Measurements from ENCODE around the gene DCUN1D1. TPM values are rescaled to one million over a fixed set of nuclear protein-coding genes. Genes with fewer than 3 reads are reported as not detected.

DCUN1D1 gene
- total RNA-seq, 1 donor from 2014 or later: 34.0 TPM

DNA sequence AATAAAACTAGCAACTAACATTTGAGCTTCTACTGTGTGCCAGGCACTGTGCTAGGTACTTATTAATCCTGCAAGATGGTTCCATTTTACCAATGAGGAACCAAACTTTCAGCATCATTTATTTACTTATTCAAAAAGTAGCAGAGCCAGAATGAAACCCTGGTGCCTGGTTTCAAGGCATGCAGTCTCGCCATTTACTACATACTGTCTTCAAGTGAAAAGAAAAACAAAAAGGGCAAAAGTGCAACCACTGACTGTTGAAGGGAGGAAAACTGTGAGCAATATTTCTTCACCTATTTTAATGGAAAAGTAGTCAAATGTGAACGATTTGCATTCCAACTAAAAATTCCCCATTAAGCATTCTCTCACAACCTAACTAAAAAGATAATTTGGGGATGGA is 8.7 kb downstream of the DCUN1D1 start:
- DNase-seq: no peak

GRCh38 chr3:182970811-182971418 is 9.4 kb downstream of the DCUN1D1 start:
- no peak for DNase-seq

- DNase-seq: no peak
Measured at GRCh38 chr3:182969853-182970252, 10.5 kb downstream of the DCUN1D1 start.

- DNase-seq: peak; percentile 23
Measured at GRCh38 chr3:182969277-182969676, 11.1 kb downstream of the DCUN1D1 start.

DNA sequence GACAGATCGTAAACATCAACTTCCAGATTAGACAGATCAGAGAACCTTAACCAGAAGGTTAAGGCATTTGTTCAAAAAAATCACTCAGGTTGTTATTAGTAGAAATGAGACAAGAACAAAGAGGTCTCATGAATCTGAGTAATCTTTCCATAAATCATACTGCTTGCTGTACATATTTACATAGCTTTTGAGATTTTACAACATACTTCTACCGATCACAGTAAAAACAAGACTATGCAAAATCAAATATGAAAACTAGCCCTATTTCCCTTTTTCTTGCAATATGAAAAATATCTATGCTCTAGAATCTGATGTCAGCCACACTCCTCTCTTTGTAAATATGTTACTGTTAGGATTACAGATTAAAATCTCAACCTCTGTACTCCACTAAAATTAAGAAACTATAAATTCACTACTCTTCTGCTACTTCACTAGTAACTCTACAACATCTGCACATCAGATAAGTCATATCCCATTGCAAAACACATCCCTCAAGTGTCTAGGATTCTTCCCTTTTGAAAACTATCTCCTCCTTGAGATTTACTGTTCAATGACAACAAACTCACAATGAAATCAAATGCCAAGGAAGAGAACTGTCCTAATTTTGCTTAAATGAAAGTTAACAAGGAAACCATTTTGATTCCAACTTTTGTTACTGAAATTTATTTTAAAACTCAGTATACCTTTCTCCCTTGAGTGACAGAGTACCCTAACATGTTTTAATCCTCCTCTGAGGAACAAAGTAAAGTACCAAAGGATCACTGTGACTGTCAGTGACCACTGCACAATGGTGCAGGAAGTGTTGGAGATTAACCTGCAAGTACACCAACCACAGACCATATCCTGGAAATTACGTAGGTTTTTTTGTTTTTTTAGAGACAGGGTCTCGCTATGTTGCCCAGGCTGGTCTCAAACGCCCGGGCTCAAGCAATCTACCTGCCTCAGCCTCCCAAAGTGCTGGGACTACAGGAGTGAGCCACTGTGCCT is 12.8 kb downstream of the DCUN1D1 start:
- DNase-seq: peak; percentile 15

DNA sequence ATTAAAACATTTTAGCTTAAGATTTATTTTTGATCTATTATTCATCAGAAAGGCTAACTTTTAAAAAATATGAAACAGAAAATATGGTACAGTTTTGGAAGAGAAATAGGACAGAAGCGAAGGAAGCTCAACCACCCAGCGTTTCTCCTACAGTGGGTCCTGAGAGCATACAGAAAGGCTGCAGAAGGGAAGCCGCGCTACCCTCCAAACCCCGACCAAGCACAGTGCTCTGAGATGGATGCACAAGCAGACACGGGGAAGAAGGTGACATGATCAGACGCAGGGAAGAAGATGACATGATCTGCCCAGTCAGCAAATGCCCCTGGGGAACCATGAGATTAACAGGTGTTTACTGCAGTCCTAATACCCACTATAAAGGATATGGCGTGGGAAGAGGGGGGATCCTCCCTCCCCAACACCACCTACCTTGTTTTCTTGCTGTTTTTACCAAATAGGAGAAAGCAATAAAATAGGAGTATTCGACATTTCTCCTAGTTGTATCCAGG is 14.4 kb downstream of the DCUN1D1 start:
- DNase-seq: no peak

DNA sequence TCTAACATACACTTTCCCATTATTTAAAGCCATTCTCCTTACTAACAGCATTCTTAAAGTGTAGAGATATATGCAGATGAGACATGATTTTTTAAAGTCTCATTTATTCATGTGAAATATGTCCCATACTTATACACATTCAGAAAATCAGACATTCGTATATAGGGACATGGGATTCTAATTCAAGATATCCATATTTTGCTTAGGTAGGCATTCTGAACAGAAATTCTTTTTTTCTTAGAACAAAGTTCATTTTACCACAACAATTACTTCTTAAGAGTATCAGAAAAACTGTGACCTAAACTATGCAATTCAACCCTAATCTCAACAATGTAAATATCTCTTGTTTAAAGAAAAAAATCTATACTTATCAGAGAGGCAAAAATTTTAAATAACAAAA is 16.2 kb downstream of the DCUN1D1 start:
- no peak for DNase-seq

- no peak for DNase-seq
Measured at GRCh38 chr3:182962166-182962565, 18.2 kb downstream of the DCUN1D1 start.

DNA sequence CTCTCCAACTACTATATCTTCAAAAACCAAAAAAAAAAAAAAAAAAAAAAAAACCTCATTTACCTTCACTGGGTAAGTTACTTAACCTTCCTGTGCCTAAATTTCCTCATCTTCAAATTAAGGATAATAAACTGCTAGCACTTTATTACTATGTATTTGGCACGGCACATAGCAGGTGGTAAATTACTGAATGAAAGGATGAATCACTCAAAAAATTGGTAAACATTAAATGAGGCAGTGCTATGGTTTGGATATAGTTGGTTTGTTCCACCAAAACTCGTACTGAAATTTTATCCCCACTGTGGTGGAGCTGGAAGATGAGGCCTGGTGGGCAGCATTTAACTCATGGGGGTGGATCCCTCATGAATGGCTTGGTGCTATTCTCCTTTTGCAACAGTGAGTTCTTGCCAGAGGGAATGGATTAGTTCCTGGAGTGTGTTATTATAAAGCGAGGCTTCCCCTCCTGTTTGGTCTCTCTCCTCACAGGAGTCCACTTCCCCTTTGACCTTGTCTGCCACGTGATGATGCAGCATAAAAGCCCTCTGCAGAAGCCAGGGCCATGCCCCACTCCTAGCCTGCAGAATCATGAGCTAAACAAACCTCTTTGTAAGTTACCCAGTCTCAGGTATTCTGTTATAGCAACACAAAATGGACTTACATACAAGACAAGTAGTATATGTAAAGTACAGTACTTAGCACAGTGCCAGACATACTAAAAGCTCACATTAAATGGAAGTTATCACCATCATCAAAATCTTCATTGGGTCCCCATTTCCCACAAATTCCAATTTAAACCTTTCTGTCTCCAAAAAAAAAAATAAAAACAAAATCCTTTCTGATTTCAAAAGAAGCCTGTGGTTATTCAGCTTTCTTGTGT is 20.6 kb downstream of the DCUN1D1 start:
- DNase-seq: no peak

DNA sequence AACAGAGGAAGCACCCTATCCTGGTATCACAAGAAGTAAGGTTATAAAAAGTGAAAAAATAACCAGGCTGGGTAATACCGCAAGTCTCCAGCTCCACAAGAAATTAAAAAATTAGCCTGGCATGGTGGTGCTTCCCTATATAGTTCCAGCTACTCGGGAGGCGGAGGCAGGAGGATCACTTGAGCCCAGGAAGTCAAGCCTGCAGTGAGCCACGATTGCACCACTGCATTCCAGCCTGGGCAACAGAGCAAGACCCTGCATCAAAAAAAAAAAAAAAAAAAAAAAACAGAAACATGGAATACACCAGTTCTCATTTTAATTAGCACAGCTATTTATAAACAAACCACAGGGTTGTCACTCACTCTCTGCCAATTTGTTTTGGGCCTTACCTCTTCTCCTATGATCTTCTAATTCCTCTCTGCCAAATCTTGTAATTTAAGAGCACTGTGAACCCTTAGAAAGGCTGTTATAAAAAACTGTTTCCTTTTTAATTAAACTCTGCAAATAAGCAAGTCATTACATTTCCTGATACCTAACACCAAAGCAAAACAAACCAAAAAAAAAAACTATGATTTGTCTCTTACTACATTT is 22.6 kb downstream of the DCUN1D1 start:
- DNase-seq: no peak

DNA sequence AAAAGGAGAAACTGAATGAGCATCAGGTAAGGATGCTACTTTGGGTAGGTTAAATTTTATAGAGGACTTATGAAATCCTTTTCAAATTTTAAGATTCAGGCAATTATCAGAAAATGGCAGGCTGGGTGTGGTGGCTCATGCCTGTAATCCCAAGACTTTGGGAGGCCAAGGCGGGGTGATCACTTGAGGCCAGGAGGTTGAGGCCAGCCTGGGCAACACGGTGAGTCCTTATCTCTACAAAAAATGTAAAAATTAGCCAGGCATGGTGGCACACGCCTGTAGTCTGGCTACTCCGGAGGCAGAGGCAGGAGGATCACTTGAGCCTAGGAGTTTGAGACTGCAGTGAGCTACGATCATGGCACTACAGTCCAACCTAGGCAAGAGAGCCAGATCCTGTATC is 23.1 kb downstream of the DCUN1D1 start:
- no peak for DNase-seq

DNA sequence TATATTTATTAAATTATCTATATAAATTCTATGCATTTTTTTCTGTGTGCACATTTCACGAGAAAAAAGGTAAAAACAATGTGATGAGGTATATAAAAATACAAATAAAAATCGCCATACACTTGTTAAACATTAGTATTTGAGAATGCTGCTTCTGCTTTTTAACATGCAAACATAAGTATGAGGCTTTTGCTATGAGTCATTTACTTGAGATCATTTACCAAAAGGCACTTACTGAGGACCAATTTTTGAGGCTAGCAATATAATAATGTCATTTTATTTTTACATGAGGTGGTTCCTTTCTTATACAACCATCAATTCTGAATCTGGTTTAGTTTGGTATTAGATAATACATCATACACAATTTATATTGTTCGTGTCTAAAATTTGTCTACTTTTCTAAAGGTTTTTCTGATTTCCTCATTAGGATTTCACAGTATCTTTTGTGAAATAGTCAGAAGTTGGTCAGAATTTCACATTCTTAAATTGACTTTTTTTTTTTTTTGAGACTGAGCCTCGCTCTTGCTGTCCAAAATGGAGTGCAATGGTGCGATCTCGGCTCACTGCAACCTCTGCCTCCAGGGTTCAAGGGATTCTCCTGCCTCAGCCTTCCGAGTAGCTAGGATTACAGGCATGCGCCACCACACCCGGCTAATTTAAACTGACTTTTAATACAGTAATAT is 25.6 kb downstream of the DCUN1D1 start:
- no peak for DNase-seq

DNA sequence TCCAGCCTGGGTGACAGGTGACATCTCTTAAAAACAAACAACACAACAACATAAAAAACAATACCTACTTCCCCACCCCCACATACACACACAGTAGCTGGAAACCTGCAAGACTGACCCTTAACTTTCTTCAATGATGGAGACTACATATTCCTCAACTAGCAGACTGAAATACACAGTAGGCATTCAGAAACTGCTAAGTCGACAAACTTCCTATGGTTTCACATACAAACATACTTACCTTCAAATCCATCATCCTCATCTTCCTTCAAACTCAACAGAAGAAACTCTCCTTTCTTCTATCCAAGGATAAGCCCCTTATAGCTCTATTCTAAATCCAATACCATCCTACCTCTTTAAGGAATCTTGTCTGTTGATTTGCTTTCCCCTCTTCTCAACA is 30.6 kb downstream of the DCUN1D1 start:
- DNase-seq: no peak

DNA sequence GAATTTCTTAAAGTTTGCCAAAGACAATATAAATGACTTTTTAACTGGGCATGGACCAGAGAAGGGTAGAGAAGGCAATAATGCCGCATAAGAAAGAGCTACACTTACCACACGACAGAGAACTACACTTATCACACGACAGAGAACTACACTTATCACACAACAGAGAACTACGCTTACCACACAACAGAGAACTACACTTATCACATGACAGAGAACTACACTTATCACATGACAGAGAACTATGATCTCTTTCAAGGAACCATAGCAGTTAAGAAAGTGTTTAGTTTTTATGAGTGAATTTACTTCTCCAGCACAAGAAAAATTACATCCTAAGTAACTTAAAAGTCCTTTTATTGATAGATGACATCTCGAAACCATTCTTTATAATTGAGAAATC is 32.0 kb downstream of the DCUN1D1 start:
- DNase-seq: no peak

DNA sequence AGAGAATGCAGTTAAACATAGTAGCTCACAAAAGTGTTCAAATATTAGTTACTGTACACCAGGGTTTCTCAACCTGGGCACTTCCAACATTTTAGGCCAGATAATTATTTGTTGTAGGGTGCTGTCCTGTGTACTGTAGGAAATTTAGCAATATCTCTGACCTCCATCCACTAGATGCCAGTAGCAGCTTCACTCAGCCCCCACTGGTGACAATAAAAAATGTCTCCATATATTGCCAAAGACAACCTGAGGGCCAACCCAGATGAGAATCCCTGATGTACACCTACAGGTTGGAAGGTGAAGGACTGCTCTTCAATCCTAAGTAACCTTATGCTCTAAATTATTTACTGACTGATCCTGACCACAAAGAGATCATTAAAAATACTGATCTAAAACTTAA is 32.5 kb downstream of the DCUN1D1 start:
- DNase-seq: no peak

GRCh38 chr3:182941719-182942118 is 38.6 kb downstream of the DCUN1D1 start:
- no peak for DNase-seq

- DNase-seq: no peak
Measured at GRCh38 chr3:182940266-182940808, 40.0 kb downstream of the DCUN1D1 start.

DNA sequence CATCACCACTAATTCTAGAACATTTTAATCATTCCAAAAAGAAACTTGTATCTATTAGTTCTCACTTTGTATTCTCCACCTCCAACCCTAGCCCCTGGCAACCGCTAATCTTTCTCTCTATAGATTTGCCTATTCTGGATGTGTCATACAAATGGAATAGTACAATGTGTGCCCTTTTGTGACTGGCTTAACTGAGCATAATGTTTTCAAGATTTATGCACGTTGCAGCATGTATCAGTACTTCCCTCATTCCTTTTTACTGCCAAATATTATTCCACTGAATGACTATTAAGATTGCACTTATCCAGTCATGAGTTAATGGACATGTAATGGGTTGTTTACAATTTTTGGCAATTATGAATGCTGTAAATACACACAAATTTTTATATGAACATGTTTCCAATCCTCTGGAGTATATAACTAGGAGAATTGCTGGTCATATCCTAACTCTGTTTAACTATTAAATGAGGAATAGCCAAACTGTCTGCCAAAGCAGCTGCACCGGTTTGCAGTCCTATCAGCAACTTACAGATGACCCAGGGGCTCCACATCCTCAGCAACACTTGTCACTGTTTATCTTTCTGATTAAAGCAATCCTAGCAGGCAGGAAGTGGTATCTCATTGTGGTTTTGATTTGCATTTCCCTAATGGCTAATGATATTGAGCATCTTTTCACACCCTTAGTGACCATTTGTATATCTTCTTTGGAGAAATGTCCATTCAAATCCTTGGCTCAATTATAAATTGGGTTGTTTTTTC is 42.9 kb downstream of the DCUN1D1 start:
- DNase-seq: no peak

- no peak for DNase-seq
Measured at GRCh38 chr3:182936918-182937285, 43.4 kb downstream of the DCUN1D1 start.

DNA sequence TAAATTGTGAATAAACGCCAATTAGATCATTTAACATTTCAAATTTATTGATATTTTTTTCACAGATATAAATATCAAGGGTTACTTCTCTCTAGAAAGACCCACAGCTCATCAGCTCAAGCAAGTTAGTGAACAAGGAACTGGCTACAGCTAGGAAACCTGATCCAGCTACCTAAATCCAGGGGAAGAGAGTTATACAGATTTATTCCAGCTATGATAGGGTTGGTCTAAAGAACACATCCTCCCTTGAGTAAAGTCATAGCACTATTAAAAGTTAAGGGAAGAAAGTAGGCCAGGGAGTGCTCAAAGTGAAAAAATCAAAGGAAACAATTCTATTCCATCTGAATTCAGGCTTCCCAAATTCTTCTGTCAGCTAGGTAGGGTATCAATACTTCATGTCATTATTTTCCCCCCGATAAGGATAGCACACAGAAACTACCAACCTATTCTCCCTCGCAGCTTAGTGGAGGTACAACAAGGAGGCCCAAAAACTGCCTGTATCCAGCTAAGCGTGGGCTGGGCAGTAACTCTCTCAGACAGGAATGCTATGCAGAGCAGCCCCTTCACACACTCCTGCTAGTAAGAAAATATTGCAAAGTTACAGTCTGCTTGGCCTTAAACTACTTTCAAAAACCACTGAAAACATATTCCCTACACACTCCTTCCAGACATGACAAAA is 44.0 kb downstream of the DCUN1D1 start:
- no peak for DNase-seq
